Inflammatory macrophage (primary cell): ENCODE results near the gene WBP2.
"Not testable (repeated sequence)": the region's sequence is repeated elsewhere in the genome, so short reads cannot be mapped to it uniquely, and the experiment has no call there.

Source experiments
- DNase-seq, 2 donors: peaks; one replicate each; pipeline ENCODE4 v3.0.0-alpha.2; 2020 to 2022

WBP2 gene

GRCh38 chr17:75813081-75814020 lies 41.8 kb downstream of the WBP2 start:
- DNase-seq = no peak

- DNase-seq = no peak
These were observed 42.8 kb downstream of the WBP2 start for GRCh38 chr17:75812096-75813013.

GRCh38 chr17:75811174-75811573 lies 44.0 kb downstream of the WBP2 start:
- DNase-seq = no peak

- DNase-seq = not testable (repeated sequence)
These were observed 44.4 kb downstream of the WBP2 start for GRCh38 chr17:75810756-75811155.

- no peak for DNase-seq
These were observed 44.9 kb downstream of the WBP2 start for GRCh38 chr17:75810216-75810615.

GRCh38 chr17:75809631-75810111 lies 45.5 kb downstream of the WBP2 start:
- no peak for DNase-seq

- DNase-seq = peak in 1 of 2 donors; percentile 34
These were observed 46.1 kb downstream of the WBP2 start for GRCh38 chr17:75808905-75809621.

GRCh38 chr17:75808549-75808904 lies 46.6 kb downstream of the WBP2 start:
- DNase-seq = no peak

GRCh38 chr17:75807861-75808260 lies 47.3 kb downstream of the WBP2 start:
- DNase-seq = no peak

- no peak for DNase-seq
These were observed 48.2 kb downstream of the WBP2 start for GRCh38 chr17:75806822-75807500.

- DNase-seq = no peak
These were observed 51.3 kb downstream of the WBP2 start for GRCh38 chr17:75803883-75804282.

- no peak for DNase-seq
These were observed 55.7 kb downstream of the WBP2 start for GRCh38 chr17:75799402-75799801.

GRCh38 chr17:75795820-75796607 lies 59.1 kb downstream of the WBP2 start:
- no peak for DNase-seq
